Stimulated activated CD8-positive, alpha-beta memory T cell treated with anti-CD3 and anti-CD28 coated beads, Interleukin-4, amount 100 ng/mL, for 4 hours (primary cell): ENCODE data around the gene CELSR1.

Source experiments
- DNase-seq, 2 donors: peaks; one replicate each; pipeline ENCODE4 v3.0.0-alpha.2; 2020; ENCODE audit warnings: low read depth in 2 of 2, low spot score in 1 of 2

Gene CELSR1

DNA sequence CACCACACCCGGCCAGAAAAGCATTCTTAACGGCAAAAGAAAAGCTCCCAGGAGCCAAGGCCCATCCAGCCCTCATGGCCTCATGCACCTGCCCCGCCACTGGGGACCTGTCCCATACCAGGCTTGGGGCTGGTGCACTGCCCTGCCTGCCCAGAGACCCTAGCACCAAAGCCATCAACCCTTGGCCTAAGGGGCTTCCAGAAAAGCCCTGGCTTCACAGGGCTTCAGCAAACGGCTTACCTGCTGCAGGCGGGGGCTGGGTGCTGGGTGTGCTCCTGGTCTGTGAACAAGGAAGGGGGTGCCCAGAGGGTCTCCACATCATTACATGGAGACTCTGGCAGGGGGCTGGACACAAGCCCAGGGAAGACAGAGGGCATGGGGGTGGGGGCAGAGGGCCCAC lies 89.5 kb downstream of the CELSR1 start:
- no peak for DNase-seq

DNA sequence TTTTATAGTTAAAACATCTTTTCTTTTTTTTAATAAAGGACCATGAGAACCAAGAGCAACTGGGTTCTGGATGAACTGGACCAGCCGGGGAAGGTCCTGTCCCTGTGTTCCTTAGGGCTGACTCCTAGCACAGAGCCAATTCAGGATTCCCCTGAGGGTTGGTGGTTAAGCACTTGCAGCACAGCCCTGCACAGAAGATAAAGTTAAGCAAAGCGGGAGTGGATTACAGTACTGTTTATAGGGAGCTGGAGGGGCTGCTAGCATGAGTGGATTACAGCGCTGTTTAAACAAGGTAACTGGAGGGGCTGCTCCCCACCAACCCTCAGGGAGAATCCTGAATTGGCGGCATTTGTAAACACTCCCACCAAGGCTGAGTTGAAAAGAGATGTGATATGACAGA lies 90.6 kb downstream of the CELSR1 start:
- no peak for DNase-seq

DNA sequence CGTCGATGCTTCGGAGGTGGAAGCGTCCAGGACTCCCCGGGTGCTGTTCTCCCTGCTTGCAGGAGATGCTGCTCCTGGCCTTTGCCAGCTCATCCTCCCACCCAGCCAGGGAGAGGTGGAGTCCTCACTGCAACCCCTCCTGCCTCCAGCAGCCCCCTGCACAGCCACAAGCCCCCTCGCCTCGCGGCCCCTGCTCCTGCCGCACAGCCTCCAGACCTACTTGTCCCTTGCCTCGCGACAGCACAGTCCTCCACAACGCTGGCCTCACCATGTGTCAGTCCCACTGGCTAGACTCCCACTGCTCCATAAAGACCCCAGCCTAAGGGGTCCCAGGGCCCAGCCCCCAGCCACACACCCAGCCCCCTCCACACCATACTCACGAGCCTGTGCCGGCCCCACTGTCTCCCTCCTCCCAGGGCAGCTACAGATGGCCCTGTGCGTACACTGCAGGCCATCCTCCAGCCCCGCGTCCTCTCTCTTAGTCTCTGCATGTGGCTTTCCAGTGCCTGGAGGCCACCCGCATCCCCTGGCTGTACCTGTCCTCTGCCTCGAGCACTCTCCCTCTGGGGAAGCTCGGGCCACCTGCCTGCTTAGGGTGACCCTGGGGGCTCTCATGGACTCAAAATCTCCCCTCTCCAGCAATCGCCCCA lies 91.5 kb downstream of the CELSR1 start:
- DNase-seq: no peak

DNA sequence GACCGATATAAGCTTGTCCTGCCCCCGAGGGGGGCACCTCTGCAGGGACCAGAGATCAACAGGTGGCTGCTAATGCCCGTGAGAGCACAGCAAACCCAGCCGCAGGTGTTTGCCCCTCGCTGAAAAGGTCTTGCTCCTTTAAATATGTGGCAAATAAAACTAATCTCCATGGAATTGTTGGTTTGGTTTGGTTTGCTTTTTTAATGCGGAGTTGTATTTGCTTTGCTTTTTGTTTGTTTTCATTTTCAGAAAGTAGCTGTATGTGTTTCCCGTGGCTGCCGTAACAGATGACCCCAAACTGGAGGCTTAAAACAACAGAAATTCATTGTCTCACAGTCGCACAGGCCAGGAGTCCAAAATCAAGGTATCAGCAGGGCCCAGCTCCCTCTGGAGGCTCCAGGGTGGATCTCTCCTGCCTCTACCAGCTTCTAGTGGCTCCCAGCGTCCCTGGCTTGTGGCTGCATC lies 93.0 kb downstream of the CELSR1 start:
- no peak for DNase-seq

DNA sequence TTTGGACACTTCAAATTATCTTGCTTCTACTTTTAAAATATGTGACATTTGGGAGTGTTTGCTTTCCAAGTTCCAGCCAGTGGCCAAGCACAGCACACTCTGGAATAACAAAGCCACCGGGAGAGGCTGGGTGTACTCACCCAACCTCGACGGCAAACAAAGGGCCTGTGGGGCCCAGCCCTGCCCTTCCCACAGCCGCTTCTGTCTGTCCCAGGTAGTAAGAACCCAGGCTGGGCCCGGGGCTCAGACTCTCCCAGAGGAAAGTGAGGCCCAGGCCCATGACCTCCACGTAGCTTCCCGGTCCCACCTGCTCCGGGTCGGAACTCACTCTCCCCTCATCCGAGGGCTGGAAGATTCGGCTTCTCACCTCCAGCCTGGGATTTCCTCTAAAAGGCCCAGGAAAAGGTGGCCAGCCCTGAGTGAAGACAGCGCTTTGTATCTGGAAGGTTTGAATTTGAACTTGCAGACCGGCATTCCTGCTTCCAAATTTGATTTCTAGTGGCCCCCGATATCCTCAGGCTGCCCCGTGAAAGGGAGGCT lies 93.5 kb downstream of the CELSR1 start:
- no peak for DNase-seq

DNA sequence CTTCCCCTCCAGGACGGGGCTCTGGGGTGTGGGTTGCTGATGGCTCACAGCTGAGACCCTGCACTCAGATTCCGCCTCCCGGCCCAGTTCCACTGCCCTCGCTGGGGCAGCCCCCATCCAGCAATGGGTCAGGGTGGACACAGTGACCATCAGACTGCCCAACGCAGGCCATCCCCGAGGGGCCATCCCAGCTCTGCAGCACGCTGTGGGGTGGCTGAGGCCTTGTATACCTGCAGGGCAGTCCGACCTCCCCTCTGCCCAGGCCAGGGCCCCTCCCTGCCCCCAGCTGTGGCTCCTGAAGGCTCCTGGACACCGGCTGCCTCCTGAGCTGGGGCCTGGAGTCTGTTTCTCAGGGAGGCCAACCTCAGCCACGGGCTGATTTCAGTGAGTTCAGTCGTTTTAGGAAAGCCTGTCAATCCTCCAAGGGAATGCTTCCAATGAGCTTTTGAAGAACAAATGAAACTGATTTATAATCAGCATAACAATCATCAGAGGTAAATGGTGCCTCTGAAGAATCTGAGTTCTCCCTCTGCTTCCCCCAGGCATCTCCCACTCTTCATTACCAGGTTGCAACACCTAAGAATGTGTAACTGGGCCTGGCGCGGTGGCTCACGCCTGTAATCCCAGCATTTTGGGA lies 95.1 kb downstream of the CELSR1 start:
- DNase-seq: no peak

DNA sequence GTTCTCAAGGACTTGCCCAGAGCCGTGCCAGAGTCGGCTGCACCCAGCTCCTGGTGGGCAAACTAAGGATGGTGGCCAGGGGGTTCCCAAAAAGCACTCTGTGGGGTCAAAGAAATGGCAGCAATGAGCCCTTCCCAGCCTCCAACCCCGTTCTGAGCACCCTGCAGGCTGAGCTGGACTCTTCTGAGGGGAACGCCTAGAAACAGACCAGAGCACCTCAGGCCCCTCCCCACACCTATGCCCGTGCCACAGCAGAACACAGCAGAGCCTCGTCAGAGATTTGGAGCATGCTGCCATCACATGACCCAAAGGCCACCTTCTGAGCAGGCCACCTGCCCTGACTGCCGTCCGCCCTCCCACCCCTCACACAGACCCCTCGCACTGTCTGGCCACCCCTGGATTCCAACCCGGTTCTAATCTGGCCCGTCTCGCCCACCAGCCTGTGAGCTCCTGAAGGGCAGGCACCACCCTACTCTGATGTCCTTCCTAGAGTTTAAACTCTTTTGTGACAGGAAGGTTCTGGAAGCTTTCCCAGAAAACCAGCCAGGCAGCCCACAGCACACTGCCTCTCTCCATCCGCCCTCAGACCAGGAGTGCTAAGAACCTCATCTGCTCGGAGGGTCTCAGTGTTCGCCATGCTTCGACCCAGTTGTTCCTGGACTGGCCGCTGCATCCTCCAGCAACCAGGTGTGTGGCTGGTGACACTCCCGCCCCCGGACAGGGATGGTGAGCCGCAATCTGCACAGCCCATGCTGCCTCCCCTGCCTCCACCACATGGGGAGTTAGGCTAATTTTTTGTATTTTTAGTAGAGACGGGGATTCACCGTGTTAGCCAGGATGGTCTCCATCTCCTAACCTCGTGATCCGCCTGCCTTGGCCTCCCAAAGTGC lies 97.6 kb downstream of the CELSR1 start:
- DNase-seq: no peak

DNA sequence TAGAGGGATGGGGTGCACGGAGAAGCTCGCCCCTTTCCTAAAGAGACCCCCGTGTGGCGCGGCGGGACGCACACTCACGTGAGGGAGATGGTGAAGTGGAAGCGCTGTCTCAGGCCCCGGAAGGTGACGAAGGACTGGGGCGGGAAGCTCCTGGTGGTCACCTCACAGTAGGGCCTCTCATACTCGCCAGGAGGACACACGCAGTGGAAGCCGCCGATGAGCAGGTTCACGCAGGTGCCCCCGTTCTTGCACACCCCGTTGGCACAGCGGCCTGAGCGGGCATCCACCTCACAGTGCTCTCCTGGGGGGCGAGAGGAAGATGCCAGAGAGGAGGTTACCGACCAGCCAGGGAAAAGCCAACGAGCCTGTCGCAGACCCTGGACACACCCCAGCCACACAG lies 98.3 kb downstream of the CELSR1 start:
- DNase-seq: no peak

DNA sequence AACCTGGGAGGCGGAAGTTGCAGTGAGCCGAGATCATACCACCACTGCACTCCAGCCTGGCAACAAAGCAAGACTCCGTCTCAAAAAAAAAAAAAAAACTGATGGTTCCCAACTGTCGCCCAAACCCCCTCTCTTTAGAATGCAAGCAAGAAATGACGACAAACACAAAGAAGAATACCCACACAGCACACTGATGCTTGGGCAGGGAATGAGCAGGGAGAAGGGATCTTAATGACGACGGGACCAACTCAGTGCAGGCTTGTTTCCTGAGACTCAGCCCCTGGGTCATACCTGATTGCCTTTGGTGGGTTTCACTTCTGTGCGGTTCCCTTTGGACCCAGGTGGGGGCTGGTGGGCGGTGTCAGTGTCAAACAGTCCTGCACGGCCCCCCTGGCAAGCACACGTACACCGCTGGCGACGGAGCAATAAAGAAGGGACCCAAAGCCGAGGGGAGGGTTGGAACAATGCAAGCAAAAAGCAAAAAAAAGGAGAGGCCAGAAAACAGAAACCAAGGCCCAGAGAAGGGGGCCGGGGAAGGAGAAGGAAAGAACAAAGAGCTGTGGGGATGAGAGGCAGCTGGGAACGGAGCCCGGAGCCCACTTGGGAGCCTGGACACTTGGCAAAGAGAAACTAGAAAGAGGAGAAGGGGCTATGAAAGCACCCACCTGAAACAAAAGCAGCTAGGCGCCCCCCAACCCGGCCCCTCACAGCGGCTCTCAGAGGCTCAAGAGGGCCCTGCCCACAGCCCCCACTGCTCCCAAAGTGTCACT lies 99.6 kb downstream of the CELSR1 start:
- DNase-seq: no peak

DNA sequence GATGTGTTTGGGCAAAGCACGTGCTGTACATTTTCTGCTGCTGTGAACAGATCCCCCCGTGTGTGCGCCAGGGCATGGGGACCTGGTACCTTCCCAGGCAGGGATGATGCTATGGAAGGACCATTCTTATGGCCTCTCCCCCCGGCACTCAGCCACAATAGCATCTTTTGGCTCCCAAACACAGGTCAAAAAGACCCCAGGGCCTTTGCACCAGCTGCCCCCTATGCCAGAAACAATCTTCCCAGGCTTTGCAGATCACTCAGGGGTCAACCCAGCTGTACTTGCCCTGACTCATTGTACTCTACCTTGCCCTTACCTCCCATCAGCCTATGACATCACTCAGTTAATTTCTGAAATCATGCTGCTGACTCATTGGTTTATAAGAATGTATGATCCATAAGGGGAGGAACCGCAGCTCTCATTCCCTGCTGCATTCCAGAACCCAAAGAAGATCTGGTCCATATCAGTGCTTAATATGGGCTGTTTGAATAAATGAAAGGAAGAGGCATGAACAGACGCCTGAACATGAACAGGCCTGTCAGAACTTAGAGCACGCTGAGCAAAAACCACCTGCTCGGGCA lies 100.7 kb downstream of the CELSR1 start:
- DNase-seq: no peak

DNA sequence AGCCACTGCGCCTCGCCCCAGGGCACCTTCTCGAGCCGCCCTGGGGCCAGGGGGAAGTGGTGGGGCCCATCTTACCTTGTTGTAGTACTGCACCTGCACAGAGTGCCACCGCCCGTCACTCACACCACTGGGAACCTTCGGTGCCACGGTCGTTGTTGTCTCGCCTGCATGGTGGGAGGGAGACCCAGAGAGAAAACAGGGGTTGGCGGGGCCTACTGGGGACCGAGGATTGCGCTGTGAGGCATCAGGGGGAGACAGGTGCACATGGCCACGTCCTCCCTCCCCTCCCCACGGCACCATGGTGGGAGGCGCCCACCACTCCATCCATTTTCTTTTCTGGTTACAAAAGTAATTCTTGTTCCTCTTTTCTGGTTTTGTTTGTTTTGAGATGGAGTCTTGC lies 104.1 kb downstream of the CELSR1 start:
- no peak for DNase-seq

DNA sequence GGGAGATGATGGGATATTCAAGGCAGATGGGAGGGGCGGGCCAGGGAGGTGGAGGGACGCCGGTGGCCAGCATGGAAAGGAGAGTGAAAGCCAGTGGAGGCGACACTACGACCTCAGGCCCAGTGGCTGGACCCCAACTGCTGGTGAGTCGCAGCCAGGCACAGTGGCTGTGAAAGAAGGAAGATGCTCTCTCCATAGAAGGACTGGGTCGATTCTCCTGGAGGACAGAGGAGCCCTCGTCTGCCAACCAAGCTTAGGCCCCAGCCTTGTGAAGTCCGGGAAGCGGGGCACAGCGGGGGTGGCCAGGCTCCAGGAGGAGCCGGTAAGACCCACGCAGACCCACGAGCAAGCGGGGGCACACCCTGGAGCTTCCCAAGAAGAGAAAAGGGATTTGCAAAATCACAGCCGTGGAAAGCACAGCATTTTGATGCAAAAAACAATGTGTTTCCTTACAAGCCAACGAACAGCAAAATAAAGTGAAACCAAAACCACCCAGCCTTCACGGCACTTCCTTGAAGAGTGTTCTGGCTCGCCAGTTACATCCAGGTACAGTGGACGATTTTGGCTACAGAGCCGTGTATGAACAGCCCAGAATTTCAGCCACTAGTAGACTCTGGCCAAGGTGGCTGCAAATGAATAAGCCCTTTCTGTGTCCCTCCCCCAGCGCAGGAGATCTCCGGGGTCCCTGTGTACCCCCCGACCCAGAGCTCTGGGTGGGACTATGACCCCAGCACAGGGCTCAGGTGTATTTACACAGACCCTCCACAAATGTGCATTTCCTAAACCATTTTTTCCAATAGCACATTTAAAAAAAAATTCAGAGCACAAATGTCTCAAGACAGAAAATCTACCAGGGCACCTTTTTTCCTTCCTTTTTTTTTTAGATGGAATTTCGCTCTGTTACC lies 105.0 kb downstream of the CELSR1 start:
- no peak for DNase-seq

DNA sequence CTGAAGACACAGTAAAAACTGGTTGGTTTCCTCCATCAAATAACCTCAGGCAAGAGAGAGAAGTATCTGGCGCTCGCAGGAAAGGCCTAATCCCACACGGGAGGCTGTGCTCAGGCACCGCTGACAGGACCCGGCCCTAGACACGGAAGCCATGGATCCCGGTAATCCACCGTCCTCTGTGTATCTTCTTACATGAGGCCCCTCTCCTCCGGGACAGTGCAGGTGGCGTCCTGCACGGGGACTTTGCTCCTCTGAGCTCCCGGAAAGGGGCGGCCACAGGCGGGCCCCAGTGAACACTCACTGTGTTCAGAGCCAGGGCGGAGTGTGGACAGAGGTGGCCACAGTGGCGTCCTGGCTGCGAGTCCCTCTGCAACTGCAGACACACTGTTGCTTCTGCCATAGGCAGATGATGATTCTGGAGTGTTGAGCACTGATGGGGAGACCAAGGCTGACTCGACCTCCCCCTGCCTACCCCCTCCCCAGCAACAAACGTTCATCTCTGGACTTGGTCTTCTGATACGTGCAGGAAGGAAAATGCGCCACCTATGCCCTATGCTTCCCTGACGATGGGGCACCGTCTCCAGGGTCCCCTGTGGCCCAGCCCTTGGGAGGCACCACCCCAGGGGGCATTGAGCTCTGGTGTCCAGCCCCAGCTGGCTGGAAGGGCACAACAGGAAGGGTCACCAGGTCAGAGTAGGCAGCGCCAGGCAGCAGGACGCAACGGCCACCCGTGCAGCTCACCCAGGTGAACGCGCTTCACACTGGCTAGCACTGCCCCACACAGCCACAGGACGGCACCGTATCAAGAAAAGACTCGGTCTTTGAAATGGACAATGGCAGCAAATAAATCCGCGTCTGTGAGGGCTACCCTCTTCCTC lies 106.2 kb downstream of the CELSR1 start:
- DNase-seq: no peak

DNA sequence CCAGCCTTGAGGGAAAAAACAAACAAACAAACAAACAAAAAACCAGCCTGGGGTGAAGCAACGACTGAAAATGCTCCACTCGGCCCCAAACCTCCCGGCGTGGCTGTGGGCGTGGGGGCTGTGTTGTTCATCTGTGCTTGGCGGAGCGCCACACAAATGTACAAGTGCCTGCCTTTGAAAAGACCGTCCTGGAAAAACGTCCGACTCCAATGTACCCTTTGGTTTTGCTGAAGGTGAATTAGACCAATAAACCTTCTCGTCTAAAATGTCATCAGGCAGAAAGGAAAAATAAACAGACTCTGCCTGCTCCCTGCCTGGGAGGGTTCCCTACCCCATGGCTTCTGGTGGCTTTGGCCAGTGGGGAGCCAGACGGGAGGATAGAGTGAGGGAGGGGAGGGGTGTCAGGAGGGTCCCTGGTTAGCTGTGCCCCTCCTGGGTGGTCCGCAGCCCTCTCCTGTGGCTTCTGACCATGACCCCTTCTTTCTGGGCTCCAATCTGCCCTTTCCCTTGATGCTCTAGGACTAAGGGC lies 108.0 kb downstream of the CELSR1 start:
- DNase-seq: no peak

DNA sequence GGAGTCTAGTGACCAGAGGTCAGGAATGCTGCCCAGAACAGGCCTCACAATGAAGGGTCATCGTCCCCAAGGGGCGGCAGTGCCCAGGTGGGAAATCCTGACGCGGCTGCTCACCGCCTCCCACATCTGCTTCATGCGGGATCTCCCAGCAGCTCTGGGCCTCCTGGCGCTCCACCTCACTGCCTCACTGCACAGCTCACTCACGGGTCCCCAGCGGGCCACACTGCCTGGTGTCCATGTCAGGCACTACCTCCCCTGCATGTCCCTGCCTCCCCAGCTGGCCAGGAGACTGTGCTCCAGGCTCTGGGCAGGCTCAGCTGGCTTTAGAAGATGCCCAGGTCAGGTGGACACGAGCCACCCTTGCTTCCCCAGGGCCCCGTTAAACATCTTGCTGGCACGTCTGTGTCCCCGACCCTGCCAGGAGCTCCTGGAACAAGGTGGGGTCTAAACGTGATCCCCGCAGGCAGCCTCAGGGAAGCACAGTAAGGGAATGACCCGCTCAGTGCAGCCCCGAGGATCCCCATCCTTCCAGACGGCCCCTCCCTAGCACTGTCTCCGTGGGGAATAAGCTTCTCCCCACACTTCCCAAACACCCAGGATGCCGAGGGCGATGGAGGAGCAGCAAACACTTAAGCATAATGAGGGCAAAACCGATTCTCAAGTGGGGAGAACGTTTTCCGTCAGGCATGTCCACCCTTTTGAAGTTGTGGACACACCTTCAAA lies 108.7 kb downstream of the CELSR1 start:
- no peak for DNase-seq

DNA sequence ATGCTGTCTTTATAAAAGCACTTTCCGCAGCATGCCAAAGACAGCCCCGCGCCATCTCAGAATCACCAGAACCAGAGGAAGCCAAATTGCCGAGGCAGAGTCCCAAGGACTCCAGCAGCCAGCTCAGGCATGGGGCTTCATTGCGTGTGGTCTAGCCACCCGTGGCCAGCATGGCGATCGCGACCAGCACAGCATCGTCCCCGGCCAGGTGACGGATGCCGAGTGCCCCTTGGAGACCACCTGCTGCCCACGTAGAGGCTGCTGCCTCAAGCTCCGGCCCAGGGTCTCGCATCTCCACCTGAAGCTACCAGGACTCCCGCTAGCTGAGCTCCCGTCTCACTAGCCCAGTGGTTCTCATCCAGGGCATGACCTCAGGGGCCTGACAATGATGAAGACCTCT lies 109.2 kb downstream of the CELSR1 start:
- DNase-seq: no peak

DNA sequence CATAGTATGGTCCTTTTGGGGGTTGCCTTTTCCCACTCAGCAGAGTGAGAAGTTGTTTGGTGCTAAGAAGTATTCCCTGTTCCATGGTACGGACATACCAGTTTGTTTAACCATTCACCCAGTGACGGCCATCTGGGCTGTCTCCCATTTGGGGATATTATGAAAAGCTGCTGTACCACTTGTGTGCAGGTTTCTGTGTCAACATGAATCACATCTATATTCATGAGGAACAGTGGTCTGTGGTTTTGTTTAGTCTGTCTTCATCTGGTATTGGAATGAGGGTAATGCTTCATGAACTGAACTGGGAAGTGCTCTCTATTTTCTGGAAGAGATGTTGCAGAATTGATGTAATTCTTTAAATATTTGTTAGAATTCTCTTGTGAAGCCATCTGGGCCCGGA lies 112.4 kb downstream of the CELSR1 start:
- no peak for DNase-seq

DNA sequence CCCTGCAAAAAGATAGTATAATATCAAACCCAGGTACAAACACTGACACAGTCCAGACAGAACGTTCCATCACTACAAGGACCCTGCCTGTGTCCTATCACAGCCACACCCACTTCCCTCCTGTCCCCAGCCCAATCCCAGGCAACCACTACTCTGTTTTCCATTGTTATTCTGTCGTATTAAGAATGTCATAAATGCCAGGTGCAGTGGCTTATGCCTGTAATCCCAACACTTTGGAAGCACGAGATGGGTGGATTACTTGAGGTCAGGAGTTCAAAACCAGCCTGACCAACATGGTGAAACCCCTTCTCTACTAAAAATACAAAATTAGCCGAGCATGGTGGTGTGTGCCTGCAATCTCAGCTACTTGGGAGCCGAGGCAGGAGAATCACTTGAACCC lies 112.9 kb downstream of the CELSR1 start:
- no peak for DNase-seq
